ENCODE measurements around the gene DMTF1.

DMTF1 gene

GRCh38 chr7:87146740-87147386 is 5.4 kb upstream of the DMTF1 start:
- DNase-seq = no peak

DNA sequence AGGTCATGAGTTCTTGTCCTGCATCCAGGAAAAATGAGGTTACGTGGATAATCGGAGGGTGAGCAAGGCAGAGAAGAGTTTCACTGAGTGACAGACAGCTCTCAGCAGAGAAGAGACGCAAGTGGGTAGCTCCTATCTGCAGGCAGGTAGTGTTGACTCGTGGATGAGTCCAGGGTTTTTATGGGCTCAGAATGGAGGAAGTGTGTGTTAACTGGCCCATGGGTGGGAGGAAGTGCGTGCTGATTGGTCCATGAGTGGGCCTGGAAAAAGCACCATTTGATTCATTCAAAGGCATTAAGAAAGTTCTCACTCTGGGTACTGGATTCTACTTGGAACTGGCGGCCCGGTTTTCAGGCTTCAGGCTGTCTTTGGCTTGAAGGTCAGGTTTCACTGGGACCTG is 4.8 kb upstream of the DMTF1 start:
- no peak for DNase-seq

GRCh38 chr7:87148332-87148955 is 3.8 kb upstream of the DMTF1 start:
- DNase-seq = no peak

- DNase-seq = no peak
These were observed 1.1 kb upstream of the DMTF1 start for GRCh38 chr7:87151002-87151728.

- peak; percentile 53 for DNase-seq
These were observed 533 bp upstream of the DMTF1 start for GRCh38 chr7:87151729-87152111.

DNA sequence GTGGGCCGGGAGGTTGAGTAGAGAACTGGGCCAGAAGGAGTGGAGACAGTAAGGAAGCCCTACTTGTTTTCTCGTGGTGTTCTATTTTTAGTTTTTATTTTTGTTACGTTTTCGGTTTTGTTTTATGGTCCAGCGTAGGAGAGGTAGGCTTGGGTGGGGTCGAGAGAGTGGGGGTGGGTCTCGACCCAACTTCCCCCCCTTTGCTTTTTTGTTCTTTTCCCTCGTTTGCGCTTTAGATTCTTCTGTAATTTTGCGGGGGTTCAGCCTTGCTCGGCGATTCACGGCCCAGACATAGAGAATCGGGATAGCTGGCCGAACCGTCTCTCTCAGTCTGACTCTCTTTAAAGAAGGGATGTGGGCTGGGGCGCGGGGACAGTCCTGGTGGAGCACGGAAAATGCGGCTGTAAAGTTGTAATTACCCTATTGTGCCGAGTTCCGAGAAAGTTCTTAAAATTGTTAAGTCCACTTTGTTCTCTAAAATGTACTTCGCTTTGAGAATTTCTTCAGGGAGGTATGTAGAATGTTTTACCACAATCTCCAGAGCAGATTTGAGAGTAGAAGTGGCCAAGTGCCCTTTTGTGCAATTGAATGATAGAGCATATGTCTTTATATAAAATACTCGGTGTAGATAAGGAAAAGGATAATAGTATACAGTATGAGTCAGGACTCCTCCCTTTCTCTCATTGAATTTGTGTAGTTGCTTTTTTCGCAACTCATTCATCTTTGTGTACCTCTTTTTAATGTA is 816 bp downstream of the DMTF1 start:
- DNase-seq = no peak

GRCh38 chr7:87154166-87154565 is 1.9 kb downstream of the DMTF1 start:
- no peak for DNase-seq

DNA sequence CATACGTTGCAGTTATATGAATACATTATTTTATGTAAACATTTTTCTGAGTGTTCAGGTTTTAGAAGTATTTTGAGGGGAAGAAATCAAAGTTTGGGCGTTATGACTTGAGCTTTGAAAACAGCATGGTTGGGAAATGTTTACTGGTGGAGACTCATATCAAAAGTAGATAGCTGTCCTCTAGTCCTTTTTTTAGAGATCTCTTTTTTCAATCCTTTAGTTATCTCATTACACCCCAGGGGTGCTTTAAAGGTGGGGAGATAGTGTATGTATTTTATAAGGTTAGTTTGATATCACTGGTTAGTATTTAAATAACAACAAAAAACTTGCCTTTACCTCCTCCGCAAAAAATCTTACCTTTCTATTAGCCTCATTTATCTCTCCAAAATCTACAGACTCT is 2.3 kb downstream of the DMTF1 start:
- no peak for DNase-seq

DNA sequence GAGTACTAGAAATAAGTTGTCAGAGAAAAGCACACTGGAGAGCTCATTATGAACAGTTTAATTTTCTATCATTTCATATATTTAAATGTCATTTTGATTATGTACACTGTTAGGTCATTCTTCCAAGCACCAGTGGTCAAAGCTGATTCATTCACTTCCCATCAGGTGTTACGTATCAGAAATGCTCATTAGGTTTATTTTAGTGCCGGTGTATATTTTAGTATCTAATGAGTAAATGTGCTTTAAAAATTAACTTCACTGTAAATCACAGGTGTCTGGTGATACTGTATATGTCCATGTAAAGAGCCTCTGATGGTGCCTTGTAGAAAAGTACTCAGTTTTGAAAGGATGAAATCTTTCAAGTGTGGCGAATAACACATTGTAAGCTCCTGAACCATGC is 3.5 kb downstream of the DMTF1 start:
- no peak for DNase-seq

GRCh38 chr7:87156709-87157108 is 4.5 kb downstream of the DMTF1 start:
- no peak for DNase-seq

DNA sequence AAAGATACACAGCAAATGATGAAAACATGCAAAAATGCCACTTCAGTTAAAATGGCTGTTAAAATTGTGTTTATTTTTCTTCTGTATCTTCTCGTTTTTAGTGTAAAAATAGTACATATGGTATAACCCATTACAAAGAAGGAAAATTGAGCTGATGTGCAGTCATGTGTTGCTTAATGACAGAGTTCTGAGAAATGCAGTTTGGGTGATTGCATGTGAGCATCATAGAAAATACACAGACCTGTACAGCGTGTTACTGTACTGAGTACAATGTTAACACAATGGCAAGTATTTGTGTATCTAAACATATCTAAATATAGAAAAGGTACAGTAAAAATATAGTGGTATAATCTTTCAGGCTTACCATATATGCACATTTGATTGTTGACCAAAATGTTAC is 7.3 kb downstream of the DMTF1 start:
- no peak for DNase-seq

- DNase-seq = no peak
These were observed 12.2 kb downstream of the DMTF1 start for GRCh38 chr7:87164433-87164832.

DNA sequence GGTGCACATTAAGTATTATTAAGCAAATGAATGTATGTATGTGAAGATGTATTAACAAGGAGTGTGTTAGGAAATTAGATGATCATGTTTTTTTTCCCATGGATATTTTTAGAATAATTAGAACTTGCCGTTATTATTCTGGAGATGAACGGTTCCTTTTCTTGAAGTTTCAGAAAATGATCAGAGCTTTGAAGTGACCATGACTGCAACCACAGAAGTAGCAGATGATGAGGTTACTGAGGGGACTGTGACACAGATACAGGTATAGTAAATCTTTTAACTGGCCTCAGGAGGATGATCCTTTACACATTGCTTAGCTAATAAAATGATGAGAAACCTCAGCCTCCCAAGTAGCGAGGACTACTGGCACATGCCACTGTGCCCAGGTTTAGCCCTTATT is 18.6 kb downstream of the DMTF1 start:
- DNase-seq = no peak

- no peak for DNase-seq
These were observed 19.2 kb downstream of the DMTF1 start for GRCh38 chr7:87171282-87171934.

DNA sequence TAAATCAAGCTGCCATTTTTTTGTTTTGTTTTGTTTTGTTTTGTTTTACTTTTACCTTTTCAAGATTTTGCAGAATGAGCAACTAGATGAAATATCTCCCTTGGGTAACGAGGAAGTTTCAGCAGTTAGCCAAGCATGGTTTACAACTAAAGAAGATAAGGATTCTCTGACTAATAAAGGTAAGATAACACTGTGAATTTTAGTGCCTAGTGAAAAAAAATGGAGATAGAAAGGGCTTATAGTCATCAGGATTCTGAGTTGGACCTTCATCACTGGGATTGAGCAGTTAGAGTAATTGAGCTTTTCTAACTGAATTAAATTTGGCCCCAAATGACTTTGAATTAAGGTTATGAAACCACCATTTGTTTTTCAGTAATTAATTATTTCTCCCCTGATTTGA is 21.2 kb downstream of the DMTF1 start:
- DNase-seq = no peak

DNA sequence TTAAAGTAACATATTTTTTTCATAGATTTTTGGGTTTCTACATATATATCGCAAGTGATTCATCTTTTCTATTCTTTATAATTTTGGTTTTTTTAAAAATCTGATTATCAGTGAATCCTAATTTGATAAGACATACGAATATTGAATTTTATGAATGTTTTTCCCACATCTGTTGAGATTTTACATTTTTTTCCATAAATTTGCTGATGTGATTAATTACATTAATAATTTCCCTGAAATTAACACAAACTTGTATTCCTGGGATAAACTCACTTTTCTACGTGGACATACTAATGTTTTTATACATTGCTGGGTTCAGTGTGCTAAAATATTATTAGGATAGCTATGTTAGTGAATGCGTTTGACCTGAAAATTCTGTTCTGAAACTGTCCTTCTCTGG is 26.1 kb downstream of the DMTF1 start:
- DNase-seq = no peak

DNA sequence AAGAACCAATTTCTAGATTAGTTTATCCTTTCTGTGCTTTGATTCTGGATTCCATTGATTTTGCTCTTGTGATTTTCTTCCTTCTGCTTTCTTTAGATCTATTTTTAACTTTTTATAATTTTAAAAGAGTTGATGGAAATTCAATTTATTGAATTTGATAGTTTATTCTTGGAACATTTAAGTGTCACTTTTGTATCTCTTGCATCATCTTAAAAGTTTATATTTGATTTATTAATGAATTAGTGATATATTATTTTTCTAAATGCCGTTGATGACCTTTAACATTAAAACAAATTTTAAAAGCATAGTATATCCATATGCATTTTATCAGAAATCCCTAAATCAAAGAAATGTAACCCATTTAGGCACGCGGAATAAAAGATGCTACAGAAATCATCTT is 26.9 kb downstream of the DMTF1 start:
- no peak for DNase-seq

DNA sequence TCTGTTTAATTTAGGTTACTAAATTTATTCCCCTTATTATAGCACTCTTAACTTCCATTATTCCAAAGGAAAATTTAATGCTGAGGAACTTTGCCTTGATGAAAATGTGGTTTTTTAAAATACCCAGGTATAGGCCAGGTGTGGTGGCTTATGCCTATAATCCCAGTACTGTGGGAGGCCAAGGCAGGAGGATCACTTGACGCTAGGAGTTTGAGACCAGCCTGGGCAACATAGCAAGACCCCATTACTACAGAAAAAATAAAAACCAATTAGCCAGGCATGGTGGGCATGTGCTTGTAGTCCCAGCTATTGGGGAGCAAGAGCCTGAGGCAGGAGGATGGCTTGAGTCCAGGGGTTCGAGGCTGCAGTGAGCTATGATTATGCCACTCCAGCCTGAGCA is 34.9 kb downstream of the DMTF1 start:
- DNase-seq = no peak

DNA sequence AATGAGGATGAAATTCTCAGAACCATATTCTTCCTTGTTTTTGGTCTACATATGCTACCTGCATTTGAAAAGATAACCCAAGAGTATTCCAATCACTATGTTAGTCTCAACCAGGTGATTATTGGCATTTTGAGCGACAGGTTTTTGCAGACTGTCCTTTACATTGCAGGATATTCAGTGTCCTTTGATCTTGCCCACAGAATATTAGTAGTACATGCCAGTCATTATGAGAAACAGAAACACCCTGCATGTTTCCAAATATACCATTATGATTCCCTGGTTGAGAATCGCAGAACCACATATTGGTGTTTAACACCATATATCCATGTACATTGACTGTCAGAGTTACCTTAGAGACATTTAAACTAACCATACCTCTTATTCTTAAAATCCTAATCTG is 36.7 kb downstream of the DMTF1 start:
- DNase-seq = no peak

- DNase-seq = no peak
These were observed 38.5 kb downstream of the DMTF1 start for GRCh38 chr7:87190783-87191182.

GRCh38 chr7:87192784-87193487 is 40.7 kb downstream of the DMTF1 start:
- DNase-seq = no peak

- DNase-seq = no peak
These were observed 41.7 kb downstream of the DMTF1 start for GRCh38 chr7:87193912-87194311.

GRCh38 chr7:87199241-87199640 is 47.0 kb downstream of the DMTF1 start:
- no peak for DNase-seq
